Measurements from ENCODE around the gene ZC3H15.

ZC3H15 gene

DNA sequence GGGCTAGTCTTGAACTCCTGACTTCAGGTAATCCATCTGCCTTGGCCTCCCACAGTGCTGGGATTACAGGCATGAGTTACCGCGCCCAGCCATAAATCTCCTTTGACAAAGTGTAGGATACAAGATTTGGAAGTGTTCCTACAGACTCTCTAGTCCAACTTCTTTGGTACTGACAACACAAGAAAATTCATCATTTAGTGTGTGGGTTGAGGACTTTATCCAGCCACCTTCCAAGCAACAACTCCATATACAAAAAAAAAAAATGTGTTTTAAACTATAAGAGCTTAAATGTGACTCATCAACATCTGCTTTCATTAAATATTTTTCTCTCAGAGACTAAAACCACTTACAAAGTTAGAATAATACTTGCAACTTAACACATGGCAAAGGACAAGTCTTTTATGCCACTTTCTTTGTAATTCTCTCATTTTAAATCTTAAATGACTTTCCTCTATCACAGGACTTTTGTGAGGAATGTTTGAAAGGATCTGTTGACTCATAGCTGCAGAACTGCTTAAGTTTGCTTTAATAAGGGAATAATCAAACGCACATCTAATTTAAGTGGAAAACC, 57.6 kb downstream of the ZC3H15 start:
- no peak for TF ChIP-seq CTCF (IDR thresholded peaks at IDR 0.05; ENCODE audit: low read depth, low read length)
- DNase-seq (ENCODE audit: extremely low read depth, low read depth): no peak

DNA sequence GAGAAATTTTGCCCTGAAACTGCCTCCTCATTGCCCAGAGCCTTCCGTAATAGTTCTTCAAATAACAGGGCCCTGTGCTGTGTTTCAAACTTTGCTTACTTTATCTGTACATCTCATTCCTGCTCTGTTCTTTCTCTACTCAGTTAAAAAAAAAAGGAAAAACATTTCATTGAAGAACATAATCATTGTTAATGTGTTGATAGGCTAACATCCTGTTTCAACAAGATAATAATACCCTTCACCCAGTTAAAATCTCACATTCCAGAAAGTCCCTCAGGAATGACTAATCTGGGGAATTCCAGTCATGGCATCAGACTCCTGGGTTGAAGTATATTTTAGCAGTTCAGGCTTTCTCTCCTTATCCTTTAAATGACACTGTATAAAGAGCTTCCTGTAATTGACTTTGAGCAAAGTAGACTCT, 58.2 kb downstream of the ZC3H15 start:
- no peak for TF ChIP-seq CTCF (IDR thresholded peaks at IDR 0.05; ENCODE audit: low read depth, low read length)
- DNase-seq (ENCODE audit: extremely low read depth, low read depth): no peak

DNA sequence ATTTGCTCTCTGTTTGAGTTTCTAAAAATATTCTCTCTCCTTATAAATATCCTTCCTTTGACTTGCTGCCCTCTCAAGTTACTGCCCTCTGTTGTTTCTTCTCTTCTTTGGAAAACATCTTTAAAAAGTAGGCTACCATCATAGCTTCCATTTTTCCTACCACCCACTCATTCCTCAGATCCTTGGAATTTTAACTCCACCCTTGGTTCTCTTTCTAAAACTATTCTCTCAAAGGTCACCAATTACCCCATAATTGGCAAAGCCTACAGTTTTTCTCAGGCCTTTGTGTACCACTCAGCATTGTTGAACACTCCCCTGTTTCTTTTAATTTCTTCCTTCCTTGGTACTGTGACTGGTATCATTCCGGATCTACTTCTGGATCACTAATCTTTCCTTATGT, 60.8 kb downstream of the ZC3H15 start:
- DNase-seq (ENCODE audit: extremely low read depth, low read depth): no peak
- TF ChIP-seq CTCF (IDR thresholded peaks at IDR 0.05; ENCODE audit: low read depth, low read length): no peak

DNA sequence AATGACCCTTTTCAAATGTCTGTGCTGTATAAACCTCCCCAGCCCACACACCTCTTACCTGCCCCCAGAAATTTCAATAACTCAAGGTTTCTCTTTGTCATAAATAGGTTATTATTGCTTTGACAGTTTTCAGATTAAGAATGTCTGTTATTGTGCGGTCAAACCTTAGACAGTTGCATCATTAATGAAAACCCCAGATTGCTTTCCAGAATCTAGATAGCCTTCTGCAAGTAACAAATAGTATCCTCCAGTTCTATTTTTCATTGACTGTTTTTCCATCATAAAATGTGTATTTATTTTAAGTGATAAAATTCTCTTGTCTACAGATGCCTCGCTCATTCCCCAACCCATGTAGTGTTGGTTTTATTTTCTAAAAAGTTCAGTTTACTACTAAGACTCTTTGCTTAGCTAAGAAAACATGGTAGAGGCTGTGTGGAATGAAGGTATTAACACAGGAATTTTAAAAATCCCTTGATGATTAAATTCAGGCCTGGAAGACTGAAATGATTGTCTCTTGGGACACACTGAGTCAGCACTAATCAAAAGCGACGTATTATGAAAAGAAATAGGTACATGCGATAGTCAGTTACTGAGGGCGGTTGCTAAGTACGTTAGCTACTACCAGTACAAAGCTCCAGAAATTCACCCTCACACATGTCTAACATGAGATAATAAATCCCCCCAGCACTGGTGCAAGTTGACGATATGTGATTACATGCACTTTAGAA, 65.4 kb downstream of the ZC3H15 start:
- TF ChIP-seq CTCF (IDR thresholded peaks at IDR 0.05; ENCODE audit: low read depth, low read length): no peak
- DNase-seq (ENCODE audit: extremely low read depth, low read depth): no peak

DNA sequence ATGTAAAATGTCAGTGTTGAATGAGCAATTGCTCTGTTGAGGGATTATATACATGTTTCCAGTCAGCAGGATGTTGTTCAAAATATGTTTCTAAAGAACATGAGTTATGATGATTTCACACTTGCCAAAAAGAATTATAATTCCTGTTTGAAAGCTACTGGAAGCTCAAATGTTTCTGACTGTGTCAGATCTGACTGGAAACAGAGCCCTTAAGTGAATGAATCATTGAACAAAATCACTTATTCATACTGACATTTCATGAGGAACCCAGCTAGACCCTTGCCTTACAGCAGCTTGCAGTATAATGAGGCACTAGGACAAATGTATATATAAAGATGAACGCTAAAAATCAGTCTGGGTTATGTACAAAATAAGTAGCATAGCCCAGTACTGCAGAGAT, 68.4 kb downstream of the ZC3H15 start:
- no peak for DNase-seq (ENCODE audit: extremely low read depth, low read depth)
- TF ChIP-seq CTCF (IDR thresholded peaks at IDR 0.05; ENCODE audit: low read depth, low read length): no peak

- TF ChIP-seq CTCF (IDR thresholded peaks at IDR 0.05; ENCODE audit: low read depth, low read length): no peak
- no peak for DNase-seq (ENCODE audit: extremely low read depth, low read depth)
These were observed 69.0 kb downstream of the ZC3H15 start for GRCh38 chr2:186554850-186555671.
